ENCODE data around the gene QRICH2. TPM values are rescaled to one million over a fixed set of nuclear protein-coding genes. Genes with fewer than 3 reads are reported as not detected.
A peak's percentile ranks its signal among the peaks of the same experiment; 100 is the strongest.

Gene QRICH2
- total RNA-seq, 2 experiments from 2014 or later: 1.8 to 2.1 TPM

DNA sequence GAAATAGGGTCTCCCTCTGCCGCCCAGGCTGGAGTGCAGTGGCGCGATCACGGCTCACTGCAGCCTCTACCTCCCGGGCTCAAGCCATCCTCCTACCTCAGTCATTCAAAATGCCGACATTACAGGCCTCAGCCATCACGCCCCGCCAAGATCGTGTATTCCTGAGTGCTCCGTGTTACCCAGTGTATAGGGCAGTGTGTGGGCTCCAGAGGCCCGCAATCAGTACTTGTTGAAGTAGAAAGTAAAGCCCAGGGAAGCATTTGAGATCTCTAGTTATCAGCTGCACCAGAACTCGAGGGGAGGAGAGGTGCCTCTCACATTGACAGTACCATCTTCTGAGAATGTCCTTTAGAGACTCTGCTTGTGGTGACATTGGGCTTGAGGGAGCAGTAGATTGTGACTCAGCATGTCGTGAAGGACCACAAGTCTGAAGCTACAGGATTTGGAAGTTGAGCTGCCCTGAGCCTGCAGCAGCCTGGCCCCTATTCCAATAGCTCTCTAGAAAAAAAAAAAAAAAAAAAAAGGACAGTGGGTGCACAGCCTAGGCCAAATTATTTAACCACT lies 46.8 kb upstream of the QRICH2 start:
- Histone ChIP-seq H3K4me3 (ENCODE audit: low read length) (no peak overlapping the region), H3K36me3 (ENCODE audit: insufficient read depth, low read length) (no peaks in the 10 kb centered on the region), H3K9me3 (ENCODE audit: control insufficient read depth in 1 of 2, insufficient read depth in 1 of 2, low read length in 2 of 2) (no peaks in the 10 kb centered on the region), H3K27ac (ENCODE audit: low read depth in 1 of 2, low read length in 2 of 2) (no peak overlapping the region), H3K27me3 (ENCODE audit: control insufficient read depth in 1 of 2, insufficient read depth in 2 of 2, low read length in 2 of 2) (no peaks in the 10 kb centered on the region), H3K4me1 (ENCODE audit: insufficient read depth, low read length) (peaks cover 21% of the 10 kb centered on the region)
- DNase-seq (peak in 1 of 14 experiments; percentile 19), ATAC-seq (ENCODE audit: poor library complexity) (no peak)
- Mint-ChIP-seq H3K4me3 (peak overlapping the region; percentile 82), H3K36me3 (ENCODE audit: low read depth) (peaks cover 11% of the 10 kb centered on the region), H3K9me3 (no peaks in the 10 kb centered on the region), H3K4me1 (ENCODE audit: low read depth) (peaks cover 21% of the 10 kb centered on the region), H3K27ac (peak overlapping the region; percentile 90), H3K27me3 (no peaks in the 10 kb centered on the region)
- TF ChIP-seq, protein P1, sequence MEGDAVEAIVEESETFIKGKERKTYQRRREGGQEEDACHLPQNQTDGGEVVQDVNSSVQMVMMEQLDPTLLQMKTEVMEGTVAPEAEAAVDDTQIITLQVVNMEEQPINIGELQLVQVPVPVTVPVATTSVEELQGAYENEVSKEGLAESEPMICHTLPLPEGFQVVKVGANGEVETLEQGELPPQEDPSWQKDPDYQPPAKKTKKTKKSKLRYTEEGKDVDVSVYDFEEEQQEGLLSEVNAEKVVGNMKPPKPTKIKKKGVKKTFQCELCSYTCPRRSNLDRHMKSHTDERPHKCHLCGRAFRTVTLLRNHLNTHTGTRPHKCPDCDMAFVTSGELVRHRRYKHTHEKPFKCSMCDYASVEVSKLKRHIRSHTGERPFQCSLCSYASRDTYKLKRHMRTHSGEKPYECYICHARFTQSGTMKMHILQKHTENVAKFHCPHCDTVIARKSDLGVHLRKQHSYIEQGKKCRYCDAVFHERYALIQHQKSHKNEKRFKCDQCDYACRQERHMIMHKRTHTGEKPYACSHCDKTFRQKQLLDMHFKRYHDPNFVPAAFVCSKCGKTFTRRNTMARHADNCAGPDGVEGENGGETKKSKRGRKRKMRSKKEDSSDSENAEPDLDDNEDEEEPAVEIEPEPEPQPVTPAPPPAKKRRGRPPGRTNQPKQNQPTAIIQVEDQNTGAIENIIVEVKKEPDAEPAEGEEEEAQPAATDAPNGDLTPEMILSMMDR (IDR thresholded peaks at IDR 0.05): no peak
- intact Hi-C loops (cut with DNase I, micrococcal nuclease): loop anchor here (5.0 kb wide), 3 partner anchors 32 to 253 kb away; partner anchors contain the start of genes EXOC7 (in 1 of the 2) and UBE2O (in 1 of the 2)
- POLR2A ChIA-PET: interaction anchor here (0.6 to 3.0 kb wide), 5 partner anchors 8 to 500 kb away, joined by 3 to 37 read pairs (median 3); partner anchors contain the start of genes SPHK1 and WBP2
- CTCF ChIA-PET: interaction anchor here (1.2 to 2.7 kb wide), 2 partner anchors 43 to 233 kb away, joined by 3 to 11 read pairs; no protein-coding TSS in a partner anchor

DNA sequence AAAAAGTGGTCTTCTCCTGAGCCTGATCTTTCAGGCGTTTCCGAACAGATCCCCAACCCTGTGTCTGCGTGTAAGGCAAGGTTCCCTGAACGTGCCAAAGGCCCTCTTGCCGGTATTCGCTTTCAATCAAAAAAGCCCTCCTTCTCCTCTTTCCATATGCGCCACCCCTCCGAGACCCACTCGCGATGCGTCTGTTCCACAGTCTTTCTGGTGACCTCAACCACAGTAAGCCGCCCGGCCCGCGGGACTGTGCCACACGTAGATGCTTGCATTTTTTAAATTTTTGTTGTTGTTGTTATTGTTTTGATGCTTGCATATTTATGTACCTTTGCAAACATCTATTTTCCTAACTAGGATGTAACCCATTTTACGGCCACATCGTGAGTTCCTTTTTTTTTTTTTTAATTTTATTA lies 46.2 kb upstream of the QRICH2 start:
- H3K36me3 ChIP-seq (ENCODE audit: insufficient read depth, low read length): no peaks in the 10 kb centered on the region
- intact Hi-C loops (cut with DNase I, micrococcal nuclease): loop anchor here (5.0 kb wide), 3 partner anchors 33 to 252 kb away; partner anchors contain the start of genes EXOC7 (in 1 of the 2) and UBE2O (in 1 of the 2)
- H3K9me3 Mint-ChIP-seq: no peaks in the 10 kb centered on the region
- H3K4me3 ChIP-seq (ENCODE audit: low read length): peak overlapping the region; percentile 83
- H3K27me3 Mint-ChIP-seq: no peaks in the 10 kb centered on the region
- ATAC-seq (ENCODE audit: poor library complexity): no peak
- H3K4me1 ChIP-seq (ENCODE audit: insufficient read depth, low read length): peaks cover 21% of the 10 kb centered on the region
- ChIA-PET POLR2A (interaction anchor here (0.6 to 3.0 kb wide), 13 partner anchors 9 to 1093 kb away, joined by 3 to 37 read pairs (median 4); partner anchors contain the start of genes GALK1, GGA3, MRPS7 and SPHK1), CTCF (interaction anchor here (1.2 to 2.7 kb wide), 4 partner anchors 31 to 233 kb away, joined by 3 to 12 read pairs (median 7); partner anchors contain the start of gene SPHK1)
- no peaks in the 10 kb centered on the region for H3K9me3 ChIP-seq (ENCODE audit: control insufficient read depth in 1 of 2, insufficient read depth in 1 of 2, low read length in 2 of 2)
- DNase-seq: no peak
- H3K4me3 Mint-ChIP-seq: peak overlapping the region; percentile 98
- peak overlapping the region in 1 of 2 donors; percentile 92 for H3K27ac ChIP-seq (ENCODE audit: low read depth in 1 of 2, low read length in 2 of 2)
- no peaks in the 10 kb centered on the region for H3K27me3 ChIP-seq (ENCODE audit: control insufficient read depth in 1 of 2, insufficient read depth in 2 of 2, low read length in 2 of 2)
- H3K36me3 Mint-ChIP-seq (ENCODE audit: low read depth): peaks cover 11% of the 10 kb centered on the region
- peaks cover 21% of the 10 kb centered on the region for H3K4me1 Mint-ChIP-seq (ENCODE audit: low read depth)
- peak overlapping the region; percentile 90 for H3K27ac Mint-ChIP-seq
- TF ChIP-seq, protein P1 (IDR thresholded peaks at IDR 0.05): no peak

DNA sequence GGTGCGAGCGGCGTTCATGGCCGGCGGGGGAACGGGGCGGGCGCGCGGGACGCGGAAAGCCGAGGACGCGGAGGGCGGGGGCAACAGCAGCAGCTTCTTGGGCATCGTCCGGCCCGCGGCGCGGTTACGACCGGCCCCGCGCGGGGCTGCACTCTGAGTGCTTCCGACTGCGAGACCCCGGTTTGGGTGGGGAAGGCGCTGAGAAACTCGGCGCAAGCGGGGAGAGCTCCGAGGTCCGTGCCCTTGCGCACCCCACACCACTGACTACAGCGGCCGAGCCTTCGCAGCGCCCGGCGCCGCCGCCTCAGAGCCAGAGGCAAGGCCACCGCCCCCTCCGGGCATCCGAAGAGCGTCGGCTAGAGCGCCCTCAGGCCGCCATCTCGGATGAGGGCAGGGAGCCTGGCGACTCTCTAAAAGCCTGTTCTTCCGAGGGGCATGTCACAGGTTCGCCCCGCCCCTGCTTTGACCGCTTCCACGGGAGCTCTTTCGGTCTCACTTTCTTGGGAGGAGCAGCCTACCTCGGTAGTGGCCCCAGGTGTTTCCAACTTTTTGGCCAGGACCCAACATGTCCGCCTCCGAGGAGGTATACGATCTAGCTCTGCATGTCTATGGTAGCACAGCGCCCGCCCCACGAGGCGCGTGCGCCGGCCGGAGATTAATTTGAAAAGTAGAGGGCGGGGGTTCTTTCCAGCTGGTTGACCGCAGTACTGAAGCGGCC lies 45.7 kb upstream of the QRICH2 start, which contains the start of gene PRPSAP1:
TSS of gene PRPSAP1 (minus strand) at position 318 of the 718 bp plus-strand sequence. CDS start at position 105, 213 bp downstream.
- ChIA-PET CTCF (interaction anchor here (1.2 to 2.7 kb wide), 4 partner anchors 32 to 232 kb away, joined by 3 to 12 read pairs (median 7); partner anchors contain the start of gene SPHK1), POLR2A (interaction anchor here (0.6 to 3.0 kb wide), 17 partner anchors 9 to 1092 kb away, joined by 3 to 37 read pairs (median 4); partner anchors contain the start of genes EXOC7, GALK1, GGA3 and MRPS7)
- intact Hi-C loops (cut with DNase I, micrococcal nuclease): loop anchor here (1.0 to 5.0 kb wide), 5 partner anchors 31 to 281 kb away; partner anchors contain the start of genes EXOC7 (in 1 of the 2), SPHK1 (in 1 of the 2), SRP68 (in 1 of the 2) and UBE2O (in 1 of the 2)
- H3K4me1 ChIP-seq (ENCODE audit: insufficient read depth, low read length): peaks cover 21% of the 10 kb centered on the region
- H3K4me3 Mint-ChIP-seq: peak within 1 kb of the TSS; percentile 98
- H3K27ac ChIP-seq (ENCODE audit: low read depth in 1 of 2, low read length in 2 of 2): peak within 1 kb of the TSS; percentile 29 to 92
- peak within 1 kb of the TSS; percentile 83 for H3K4me3 ChIP-seq (ENCODE audit: low read length)
- peaks cover 21% of the 10 kb centered on the region for H3K4me1 Mint-ChIP-seq (ENCODE audit: low read depth)
- peak; percentile 62 to 93 (median 74) for DNase-seq
- H3K9me3 ChIP-seq (ENCODE audit: control insufficient read depth in 1 of 2, insufficient read depth in 1 of 2, low read length in 2 of 2): no peaks in the 10 kb centered on the region
- TF ChIP-seq, protein P1 (IDR thresholded peaks at IDR 0.05): peak; percentile 18
- no peaks in the 10 kb centered on the region for H3K27me3 ChIP-seq (ENCODE audit: control insufficient read depth in 1 of 2, insufficient read depth in 2 of 2, low read length in 2 of 2)
- H3K27me3 Mint-ChIP-seq: no peaks in the 10 kb centered on the region
- no peaks in the 10 kb centered on the region for H3K36me3 ChIP-seq (ENCODE audit: insufficient read depth, low read length)
- no peaks in the 10 kb centered on the region for H3K9me3 Mint-ChIP-seq
- ATAC-seq (ENCODE audit: poor library complexity): peak; percentile 95
- peaks cover 11% of the 10 kb centered on the region for H3K36me3 Mint-ChIP-seq (ENCODE audit: low read depth)
- H3K27ac Mint-ChIP-seq: peak within 1 kb of the TSS; percentile 90
